KOPT-K1 (cell line): Measurements from ENCODE around the gene TEX51.

Experiments
- H3K27ac ChIP-seq: fragments of 200-600 bp; sonication (generic); 2 replicates; pipeline ENCODE4 v1.5.1; 2016; ENCODE audit warnings: antibody characterized with exemption, mild to moderate bottlenecking, low read depth, low read length; ENCODE audit not compliant: poor library complexity, severe bottlenecking
- H3K36me3 ChIP-seq: fragments of 200-600 bp; sonication (generic); 2 replicates; pipeline ENCODE4 v1.5.1; 2017; ENCODE audit warnings: antibody characterized with exemption, mild to moderate bottlenecking, low read length, moderate library complexity; ENCODE audit not compliant: insufficient read depth
- H3K9me3 ChIP-seq: fragments of 200-600 bp; sonication (generic); 2 replicates; pipeline ENCODE4 v1.5.1; 2017; ENCODE audit warnings: antibody characterized with exemption, low read length, mild to moderate bottlenecking; ENCODE audit not compliant: insufficient read depth, poor library complexity, severe bottlenecking

TEX51 gene

GRCh38 chr2:126910637-126911036 is 11.9 kb downstream of the TEX51 start:
- H3K9me3 ChIP-seq, result no peaks in the 10 kb centered on the region
- H3K27ac ChIP-seq, result no peak overlapping the region
- no peaks in the 10 kb centered on the region for H3K36me3 ChIP-seq

GRCh38 chr2:126911111-126911796 is 12.6 kb downstream of the TEX51 start:
- Histone ChIP-seq H3K9me3 (no peaks in the 10 kb centered on the region), H3K36me3 (no peaks in the 10 kb centered on the region), H3K27ac (no peak overlapping the region)

- H3K36me3 ChIP-seq, result no peaks in the 10 kb centered on the region
- H3K9me3 ChIP-seq, result no peaks in the 10 kb centered on the region
- H3K27ac ChIP-seq, result no peak overlapping the region
Observed at GRCh38 chr2:126912201-126912600, 13.5 kb downstream of the TEX51 start.

- Histone ChIP-seq H3K9me3 (no peaks in the 10 kb centered on the region), H3K36me3 (no peaks in the 10 kb centered on the region), H3K27ac (no peak overlapping the region)
Observed at GRCh38 chr2:126913329-126913728, 14.6 kb downstream of the TEX51 start.

GRCh38 chr2:126913881-126914615 is 15.4 kb downstream of the TEX51 start:
- H3K36me3 ChIP-seq, result no peaks in the 10 kb centered on the region
- H3K27ac ChIP-seq, result no peak overlapping the region
- peaks cover under 1% of the 10 kb centered on the region for H3K9me3 ChIP-seq

- H3K36me3 ChIP-seq, result no peaks in the 10 kb centered on the region
- H3K9me3 ChIP-seq, result peaks cover 4% of the 10 kb centered on the region
- H3K27ac ChIP-seq, result no peak overlapping the region
Observed at GRCh38 chr2:126914811-126915500, 16.3 kb downstream of the TEX51 start.

- H3K36me3 ChIP-seq, result no peaks in the 10 kb centered on the region
- H3K9me3 ChIP-seq, result peaks cover 4% of the 10 kb centered on the region
- H3K27ac ChIP-seq, result no peak overlapping the region
Observed at GRCh38 chr2:126915903-126916302, 17.2 kb downstream of the TEX51 start.

GRCh38 chr2:126916744-126917143 is 18.1 kb downstream of the TEX51 start:
- H3K9me3 ChIP-seq, result peaks cover 4% of the 10 kb centered on the region
- no peaks in the 10 kb centered on the region for H3K36me3 ChIP-seq
- no peak overlapping the region for H3K27ac ChIP-seq

- peaks cover 6% of the 10 kb centered on the region for H3K9me3 ChIP-seq
- no peaks in the 10 kb centered on the region for H3K36me3 ChIP-seq
- H3K27ac ChIP-seq, result no peak overlapping the region
Observed at GRCh38 chr2:126921066-126921465, 22.4 kb downstream of the TEX51 start.

- Histone ChIP-seq H3K36me3 (no peaks in the 10 kb centered on the region), H3K9me3 (peaks cover 6% of the 10 kb centered on the region), H3K27ac (no peak overlapping the region)
Observed at GRCh38 chr2:126930970-126931590, 32.4 kb downstream of the TEX51 start.

- no peak overlapping the region for H3K27ac ChIP-seq
- H3K36me3 ChIP-seq, result no peaks in the 10 kb centered on the region
- H3K9me3 ChIP-seq, result no peaks in the 10 kb centered on the region
Observed at GRCh38 chr2:126932529-126932928, 33.8 kb downstream of the TEX51 start.

GRCh38 chr2:126932966-126933710 is 34.4 kb downstream of the TEX51 start:
- H3K9me3 ChIP-seq, result no peaks in the 10 kb centered on the region
- no peaks in the 10 kb centered on the region for H3K36me3 ChIP-seq
- H3K27ac ChIP-seq, result no peak overlapping the region

- H3K9me3 ChIP-seq, result no peaks in the 10 kb centered on the region
Observed at GRCh38 chr2:126933711-126934091, 35.0 kb downstream of the TEX51 start.

GRCh38 chr2:126934809-126935208 is 36.1 kb downstream of the TEX51 start:
- no peaks in the 10 kb centered on the region for H3K36me3 ChIP-seq
- no peak overlapping the region for H3K27ac ChIP-seq
- no peaks in the 10 kb centered on the region for H3K9me3 ChIP-seq

More at GRCh38 chr2:126933711-126934091, 35.0 kb downstream of the TEX51 start:
- H3K36me3 ChIP-seq, result no peaks in the 10 kb centered on the region
- no peak overlapping the region for H3K27ac ChIP-seq
